H1 (cell line): ENCODE measurements around the gene PALD1. TPM values are rescaled to one million over a fixed set of nuclear protein-coding genes. Genes with fewer than 3 reads are reported as not detected.

ENCODE experiments used
- CTCF ChIA-PET: fragments of 300-600 bp; sonication (Branson Sonifier 250); formaldehyde crosslinking; loops from one replicate; lab custom pipeline; 2021; ENCODE audit not compliant: partially characterized antibody; lab: Charles Lee
- POLR2A ChIA-PET: fragments of 300-600 bp; sonication (Branson Sonifier 250); formaldehyde crosslinking; loops from one replicate; lab custom pipeline; 2021; ENCODE audit warnings: inconsistent platforms; ENCODE audit not compliant: partially characterized antibody; lab: Charles Lee
- DNase-seq, 2 experiments: peaks; one replicate each; pipeline versions ENCODE4 v3.0.0 to v3.0.0-alpha.2; 2010 to 2022; ENCODE audit warnings: low spot score in 2 of 2, low read depth in 1 of 2, mixed read lengths in 1 of 2
- FAIRE-seq: peaks from 2 replicates; lab custom pipeline; 2011; peaks lifted over from hg19 to GRCh38; lab: Jason Lieb, UNC
- H2AFZ ChIP-seq: 2 replicates; pipeline ENCODE4 v1.8.1; 2012; ENCODE audit warnings: low read length, inconsistent platforms
- H2AK5ac ChIP-seq: 2 replicates; pipeline ENCODE4 v1.6.1; 2013; ENCODE audit warnings: low read depth, low read length
- H2BK120ac ChIP-seq: replicated peaks from 2 replicates; pipeline ENCODE3; 2013; ENCODE audit warnings: low read depth, low read length, inconsistent platforms
- H2BK12ac ChIP-seq: 2 replicates; pipeline ENCODE4 v1.6.1; 2013; ENCODE audit warnings: low read depth, low read length
- H2BK15ac ChIP-seq: 2 replicates; pipeline ENCODE4 v1.6.1; 2013; ENCODE audit warnings: low read length
- H2BK20ac ChIP-seq: 2 replicates; pipeline ENCODE4 v1.6.1; 2013; ENCODE audit warnings: low read length
- H2BK5ac ChIP-seq: 2 replicates; pipeline ENCODE4 v1.6.1; 2013; ENCODE audit warnings: low read depth, low read length
- H3K14ac ChIP-seq: 2 replicates; pipeline ENCODE4 v1.6.1; 2013; ENCODE audit warnings: inconsistent platforms; ENCODE audit not compliant: insufficient read length
- H3K18ac ChIP-seq: 2 replicates; pipeline ENCODE4 v1.6.1; 2013; ENCODE audit warnings: low read length; ENCODE audit errors: extremely low read depth
- H3K23ac ChIP-seq: 2 replicates; pipeline ENCODE4 v1.6.1; 2013; ENCODE audit warnings: inconsistent platforms; ENCODE audit not compliant: insufficient read length
- H3K23me2 ChIP-seq: 2 replicates; pipeline ENCODE4 v1.6.1; 2013; ENCODE audit warnings: low read depth, low read length
- H3K27ac ChIP-seq: 2 replicates; pipeline ENCODE4 v1.6.1; 2011; ENCODE audit warnings: low read depth, low read length, inconsistent platforms
- H3K27me3 ChIP-seq, 4 experiments: replicated peaks in 1 of 4; 1 replicate in 1 of 4; 2 replicates in 3 of 4; pipeline versions ENCODE4 v1.6.1 to v1.8.1; 2011 to 2013; ENCODE audit warnings: low read length in 3 of 4, mild to moderate bottlenecking in 3 of 4, inconsistent platforms in 2 of 4, mixed read lengths in 2 of 4, moderate library complexity in 1 of 4; ENCODE audit not compliant: control insufficient read depth in 3 of 4, insufficient read depth in 3 of 4; ENCODE audit errors: extremely low read depth in 1 of 4
- H3K36me3 ChIP-seq, 4 experiments: 2 replicates each; pipeline versions ENCODE4 v1.6.1 to v1.8.1; 2011 to 2013; ENCODE audit warnings: mild to moderate bottlenecking in 4 of 4, low read length in 3 of 4, moderate library complexity in 2 of 4, control low read depth in 1 of 4, inconsistent platforms in 1 of 4; ENCODE audit not compliant: insufficient read depth in 4 of 4, control insufficient read depth in 2 of 4
- H3K4ac ChIP-seq: replicated peaks from 2 replicates; pipeline ENCODE3; 2013; ENCODE audit warnings: low read length, low read depth, mixed read lengths, inconsistent platforms; ENCODE audit not compliant: insufficient read length
- H3K4me1 ChIP-seq, 4 experiments: replicated peaks in 1 of 4; 1 replicate in 1 of 4; 2 replicates in 3 of 4; pipeline versions ENCODE4 v1.6.1 to v1.8.1; 2011 to 2013; ENCODE audit warnings: low read length in 3 of 4, inconsistent platforms in 2 of 4, mixed read lengths in 1 of 4; ENCODE audit not compliant: insufficient read depth in 4 of 4, control insufficient read depth in 3 of 4
- H3K4me2 ChIP-seq, 2 experiments: 2 replicates each; pipeline versions ENCODE4 v1.6.1 to v1.8.1; 2011 to 2013; ENCODE audit warnings: low read depth in 2 of 2, low read length in 2 of 2, control low read depth in 1 of 2, inconsistent platforms in 1 of 2, mild to moderate bottlenecking in 1 of 2; ENCODE audit not compliant: insufficient read depth in 1 of 2
- H3K4me3 ChIP-seq, 4 experiments: fragments of 200-600, 300-600 bp in 1 of 4; sonication (generic), shearing (Covaris generic), sonication (Bioruptor Twin) in 1 of 4; 2 replicates each; pipeline versions ENCODE4 v1.5.1 to v1.8.1; 2011 to 2016; ENCODE audit warnings: low read length in 4 of 4, low read depth in 3 of 4, control low read depth in 2 of 4, inconsistent platforms in 2 of 4, mild to moderate bottlenecking in 2 of 4, mixed read lengths in 1 of 4, moderate library complexity in 1 of 4; ENCODE audit not compliant: insufficient read depth in 2 of 4; ENCODE audit errors: extremely low read depth in 1 of 4
- H3K56ac ChIP-seq: replicated peaks from 2 replicates; pipeline ENCODE3; 2013; ENCODE audit warnings: low read depth, mild to moderate bottlenecking, mixed read lengths, low read length, inconsistent platforms; ENCODE audit not compliant: insufficient read length
- H3K79me1 ChIP-seq: 2 replicates; pipeline ENCODE4 v1.6.1; 2013; ENCODE audit warnings: low read depth, low read length, control low read depth
- H3K79me2 ChIP-seq, 2 experiments: 2 replicates each; pipeline versions ENCODE4 v1.6.1 to v1.8.1; 2012 to 2013; ENCODE audit warnings: low read length in 2 of 2, mild to moderate bottlenecking in 2 of 2, inconsistent platforms in 1 of 2; ENCODE audit not compliant: insufficient read depth in 2 of 2, control insufficient read depth in 1 of 2
- H3K9ac ChIP-seq, 4 experiments: replicated peaks in 1 of 4; 1 replicate in 1 of 4; 2 replicates in 3 of 4; pipeline versions ENCODE4 v1.6.1 to v1.8.1; 2011 to 2013; ENCODE audit warnings: low read depth in 3 of 4, low read length in 3 of 4, control low read depth in 2 of 4, mild to moderate bottlenecking in 2 of 4, moderate library complexity in 2 of 4, inconsistent platforms in 1 of 4; ENCODE audit errors: extremely low read depth in 1 of 4
- H3K9me3 ChIP-seq, 2 experiments: 2 replicates each; pipeline versions ENCODE4 v1.6.1 to v1.8.1; 2012 to 2013; ENCODE audit warnings: mild to moderate bottlenecking in 2 of 2, moderate library complexity in 2 of 2, control low read depth in 1 of 2, inconsistent platforms in 1 of 2, low read depth in 1 of 2, low read length in 1 of 2, mixed read lengths in 1 of 2; ENCODE audit not compliant: insufficient read depth in 2 of 2
- H4K20me1 ChIP-seq, 2 experiments: replicated peaks in 1 of 2; 2 replicates each; pipeline versions ENCODE3 to v1.8.1; 2011 to 2013; ENCODE audit warnings: inconsistent platforms in 2 of 2, low read length in 2 of 2, mild to moderate bottlenecking in 1 of 2; ENCODE audit not compliant: insufficient read depth in 2 of 2, control insufficient read depth in 1 of 2
- H4K5ac ChIP-seq: 2 replicates; pipeline ENCODE4 v1.6.1; 2013; ENCODE audit warnings: low read length, low read depth, mixed read lengths, inconsistent platforms; ENCODE audit not compliant: insufficient read length
- H4K8ac ChIP-seq: 2 replicates; pipeline ENCODE4 v1.8.0; 2013; ENCODE audit warnings: mild to moderate bottlenecking, moderate library complexity, low read length, inconsistent platforms; ENCODE audit not compliant: insufficient read depth; ENCODE audit errors: extremely low read depth
- H4K91ac ChIP-seq: replicated peaks from 2 replicates; pipeline ENCODE3; 2013; ENCODE audit warnings: low read length, mixed read lengths, inconsistent platforms; ENCODE audit not compliant: insufficient read length
- CTBP2 ChIP-seq: IDR thresholded peaks from 2 replicates; pipeline ENCODE4 v1.7.0; 2011; ENCODE audit warnings: borderline replicate concordance, mild to moderate bottlenecking, moderate library complexity, mixed read lengths, low read length; ENCODE audit not compliant: insufficient read depth, insufficient read length
- GABPA ChIP-seq: IDR thresholded peaks from 2 replicates; pipeline ENCODE4 v1.6.1; 2011; ENCODE audit warnings: mild to moderate bottlenecking, low read length, moderate library complexity, borderline replicate concordance; ENCODE audit not compliant: insufficient read depth
- NANOG ChIP-seq: IDR thresholded peaks from 2 replicates; pipeline ENCODE4 v1.6.1; 2011; ENCODE audit warnings: low read length, low read depth, mild to moderate bottlenecking, inconsistent platforms; ENCODE audit not compliant: insufficient read depth, poor library complexity, severe bottlenecking
- SIN3A ChIP-seq, 2 experiments: IDR thresholded peaks in 1 of 2; conservative IDR thresholded peaks in 1 of 2; 2 replicates each; pipeline ENCODE4 v1.6.1; 2011 to 2012; ENCODE audit warnings: low read length in 2 of 2, improper control_type of control experiment in 1 of 2, low read depth in 1 of 2, mild to moderate bottlenecking in 1 of 2
- TCF12 ChIP-seq: IDR thresholded peaks from 2 replicates; pipeline ENCODE4 v1.6.1; 2011; ENCODE audit warnings: low read depth, mild to moderate bottlenecking, low read length
- WGBS, 2 experiments: shearing (Covaris generic) in 1 of 2; methylation state at CpG; one replicate each; pipeline versions ENCODE4 v1.1.6 to v1.1.7; 2013 to 2015; ENCODE audit warnings: low lambda C conversion rate in 2 of 2, mixed read lengths in 2 of 2, inconsistent platforms in 1 of 2, low coverage in 1 of 2, missing lambda C conversion rate in 1 of 2; ENCODE audit not compliant: insufficient replicate concordance in 2 of 2, insufficient coverage in 1 of 2, insufficient read length in 1 of 2; ENCODE audit errors: extremely low coverage in 1 of 2, missing lambda C conversion rate in 1 of 2; 5-methylcytosine and 5-hydroxymethylcytosine counted together
- polyA plus RNA-seq, 7 experiments: library from polyadenylated mRNA; depleted of rRNA in 3 of 7; stranded (reverse) in 5 of 7; unstranded in 2 of 7; fragments of >200 nt in 5 of 7; fragments of 200-250 nt in 2 of 7; gene quantifications; 1 replicate in 5 of 7; 2 replicates in 1 of 7; 4 replicates in 1 of 7; pipeline versions ENCODE4 v1.2.1 to v1.2.3, GENCODE V29; 2011 to 2013; ENCODE audit warnings: missing spikeins in 2 of 7, mixed read lengths in 2 of 7
- total RNA-seq: library from RNA; stranded (reverse); fragmentation: NEBNext Ultra II Directional; extraction: Animal tissue kit (Norgen Biotek cat#: 25700); gene quantifications from 2 replicates; pipeline ENCODE4 v1.2.1, GENCODE V29; 2021
- TF ChIP-seq, protein P1 (sequence below): IDR thresholded peaks from 2 replicates; pipeline ENCODE4 v1.6.1; 2012; ENCODE audit warnings: low read length, inconsistent platforms

Gene PALD1
- total and polyA plus RNA-seq, 2 of the 8 experiments (the other 6 are each of a cell fraction or from before 2014, with no cell fraction given) = 13.3 to 32.8 TPM

DNA sequence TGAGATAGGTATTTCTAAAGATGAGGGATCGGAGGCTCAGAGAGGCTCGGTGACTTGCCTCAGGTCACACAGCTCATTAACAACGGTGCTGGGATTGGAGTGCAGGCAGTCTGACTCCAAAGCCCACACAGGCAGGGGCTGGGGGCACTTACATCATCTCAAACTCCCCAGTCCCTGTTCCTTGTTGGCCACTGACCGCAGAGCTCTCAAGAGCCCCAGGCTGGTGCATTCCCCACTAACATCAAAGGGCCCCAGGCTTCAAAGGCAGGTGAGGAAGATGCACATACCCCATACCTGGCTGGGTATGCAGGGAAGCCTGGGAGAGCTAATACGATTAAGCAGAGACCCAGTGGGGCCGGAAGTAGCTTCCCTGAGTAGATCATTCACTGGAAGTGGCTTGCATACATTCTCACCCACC, 23.3 kb upstream of the PALD1 start:
- Histone ChIP-seq H2BK15ac (no peak overlapping the region), H2BK5ac (peak overlapping the region; percentile 38; the same call in 1 of the 2 replicates), H2AFZ (no peak overlapping the region), H3K4me3 (no peak overlapping the region), H2AK5ac (no peak overlapping the region), H3K4me2 (peak overlapping the region; percentile 49 to 62), H3K23ac (no peak overlapping the region), H3K4ac (no peak overlapping the region), H3K4me1 (peaks cover 15 to 45% (median 29%) of the 10 kb centered on the region in 4 experiments), H3K9ac (no peak overlapping the region), H2BK120ac (no peak overlapping the region), H3K9me3 (no peaks in the 10 kb centered on the region), H3K18ac (no peak overlapping the region), H4K20me1 (no peaks in the 10 kb centered on the region), H3K79me1 (no peaks in the 10 kb centered on the region), H3K23me2 (peaks cover 12% of the 10 kb centered on the region; the same call in 1 of the 2 replicates), H3K27ac (no peak overlapping the region), H3K56ac (no peak overlapping the region), H2BK12ac (peak overlapping the region; percentile 41; the same call in 1 of the 2 replicates), H3K14ac (no peak overlapping the region), H4K8ac (no peak overlapping the region), H4K5ac (no peak overlapping the region), H3K79me2 (no peaks in the 10 kb centered on the region), H4K91ac (no peak overlapping the region), H2BK20ac (no peak overlapping the region), H3K27me3 (peaks cover 21 to 49% (median 44%) of the 10 kb centered on the region in 4 experiments), H3K36me3 (no peaks in the 10 kb centered on the region; a peak in 1 of 8 replicates)
- DNase-seq (peak; percentile 78 to 86), FAIRE-seq (peak; percentile 98)
- ChIA-PET POLR2A (interaction anchor here (0.6 to 3.8 kb wide), 8 partner anchors 9 to 39 kb away, joined by 3 to 28 read pairs (median 4); partner anchors contain the start of gene NODAL), CTCF (interaction anchor here (0.6 to 43.0 kb wide), 18 partner anchors 9 to 360 kb away, joined by 3 to 908 read pairs (median 4); no protein-coding TSS in a partner anchor)
- WGBS, 2 experiments = 12% methylated on average over 6 of the region's 6 CpGs; no CpG with 5 or more reads in 1 of the 2 experiments
- TF ChIP-seq, protein P1, sequence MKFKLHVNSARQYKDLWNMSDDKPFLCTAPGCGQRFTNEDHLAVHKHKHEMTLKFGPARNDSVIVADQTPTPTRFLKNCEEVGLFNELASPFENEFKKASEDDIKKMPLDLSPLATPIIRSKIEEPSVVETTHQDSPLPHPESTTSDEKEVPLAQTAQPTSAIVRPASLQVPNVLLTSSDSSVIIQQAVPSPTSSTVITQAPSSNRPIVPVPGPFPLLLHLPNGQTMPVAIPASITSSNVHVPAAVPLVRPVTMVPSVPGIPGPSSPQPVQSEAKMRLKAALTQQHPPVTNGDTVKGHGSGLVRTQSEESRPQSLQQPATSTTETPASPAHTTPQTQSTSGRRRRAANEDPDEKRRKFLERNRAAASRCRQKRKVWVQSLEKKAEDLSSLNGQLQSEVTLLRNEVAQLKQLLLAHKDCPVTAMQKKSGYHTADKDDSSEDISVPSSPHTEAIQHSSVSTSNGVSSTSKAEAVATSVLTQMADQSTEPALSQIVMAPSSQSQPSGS = peak; percentile 90
- TF ChIP-seq TCF12 = peak; percentile 80; the same call in 1 of the 2 replicates
- TF ChIP-seq NANOG = peak; percentile 86
- TF ChIP-seq CTBP2 = peak; percentile 99
- no peak; the same call in 1 of the 2 replicates for TF ChIP-seq GABPA
- TF ChIP-seq SIN3A (conservative IDR thresholded peaks at IDR 0.05 in 1 of 2, IDR thresholded peaks at IDR 0.05 in 1 of 2; ENCODE audit: low read depth in 1 of 2, low read length in 2 of 2) = 0 out of 4 replicates have a peak, but pooled peaks have one; percentile 39 to 65
